H1 (cell line): ENCODE data around the gene RGS6. TPM values are rescaled to one million over a fixed set of nuclear protein-coding genes. Genes with fewer than 3 reads are reported as not detected.

Source experiments
- CTCF ChIA-PET: fragments of 300-600 bp; sonication (Branson Sonifier 250); formaldehyde crosslinking; loops from one replicate; lab custom pipeline; 2021; ENCODE audit not compliant: partially characterized antibody; lab: Charles Lee
- POLR2A ChIA-PET: fragments of 300-600 bp; sonication (Branson Sonifier 250); formaldehyde crosslinking; loops from one replicate; lab custom pipeline; 2021; ENCODE audit warnings: inconsistent platforms; ENCODE audit not compliant: partially characterized antibody; lab: Charles Lee
- DNase-seq, 2 experiments: peaks; one replicate each; pipeline versions ENCODE4 v3.0.0 to v3.0.0-alpha.2; 2010 to 2022; ENCODE audit warnings: low spot score in 2 of 2, low read depth in 1 of 2, mixed read lengths in 1 of 2
- FAIRE-seq: peaks from 2 replicates; lab custom pipeline; 2011; peaks lifted over from hg19 to GRCh38; lab: Jason Lieb, UNC
- H2AFZ ChIP-seq: 2 replicates; pipeline ENCODE4 v1.8.1; 2012; ENCODE audit warnings: low read length, inconsistent platforms
- H2AK5ac ChIP-seq: 2 replicates; pipeline ENCODE4 v1.6.1; 2013; ENCODE audit warnings: low read depth, low read length
- H2BK120ac ChIP-seq: replicated peaks from 2 replicates; pipeline ENCODE3; 2013; ENCODE audit warnings: low read depth, low read length, inconsistent platforms
- H2BK12ac ChIP-seq: 2 replicates; pipeline ENCODE4 v1.6.1; 2013; ENCODE audit warnings: low read depth, low read length
- H2BK15ac ChIP-seq: 2 replicates; pipeline ENCODE4 v1.6.1; 2013; ENCODE audit warnings: low read length
- H2BK20ac ChIP-seq: 2 replicates; pipeline ENCODE4 v1.6.1; 2013; ENCODE audit warnings: low read length
- H2BK5ac ChIP-seq: 2 replicates; pipeline ENCODE4 v1.6.1; 2013; ENCODE audit warnings: low read depth, low read length
- H3K14ac ChIP-seq: 2 replicates; pipeline ENCODE4 v1.6.1; 2013; ENCODE audit warnings: inconsistent platforms; ENCODE audit not compliant: insufficient read length
- H3K18ac ChIP-seq: 2 replicates; pipeline ENCODE4 v1.6.1; 2013; ENCODE audit warnings: low read length; ENCODE audit errors: extremely low read depth
- H3K23ac ChIP-seq: 2 replicates; pipeline ENCODE4 v1.6.1; 2013; ENCODE audit warnings: inconsistent platforms; ENCODE audit not compliant: insufficient read length
- H3K23me2 ChIP-seq: 2 replicates; pipeline ENCODE4 v1.6.1; 2013; ENCODE audit warnings: low read depth, low read length
- H3K27ac ChIP-seq: 2 replicates; pipeline ENCODE4 v1.6.1; 2011; ENCODE audit warnings: low read depth, low read length, inconsistent platforms
- H3K27me3 ChIP-seq, 4 experiments: replicated peaks in 1 of 4; 1 replicate in 1 of 4; 2 replicates in 3 of 4; pipeline versions ENCODE4 v1.6.1 to v1.8.1; 2011 to 2013; ENCODE audit warnings: low read length in 3 of 4, mild to moderate bottlenecking in 3 of 4, inconsistent platforms in 2 of 4, mixed read lengths in 2 of 4, moderate library complexity in 1 of 4; ENCODE audit not compliant: control insufficient read depth in 3 of 4, insufficient read depth in 3 of 4; ENCODE audit errors: extremely low read depth in 1 of 4
- H3K36me3 ChIP-seq, 4 experiments: 2 replicates each; pipeline versions ENCODE4 v1.6.1 to v1.8.1; 2011 to 2013; ENCODE audit warnings: mild to moderate bottlenecking in 4 of 4, low read length in 3 of 4, moderate library complexity in 2 of 4, control low read depth in 1 of 4, inconsistent platforms in 1 of 4; ENCODE audit not compliant: insufficient read depth in 4 of 4, control insufficient read depth in 2 of 4
- H3K4ac ChIP-seq: replicated peaks from 2 replicates; pipeline ENCODE3; 2013; ENCODE audit warnings: low read length, low read depth, mixed read lengths, inconsistent platforms; ENCODE audit not compliant: insufficient read length
- H3K4me1 ChIP-seq, 4 experiments: replicated peaks in 1 of 4; 1 replicate in 1 of 4; 2 replicates in 3 of 4; pipeline versions ENCODE4 v1.6.1 to v1.8.1; 2011 to 2013; ENCODE audit warnings: low read length in 3 of 4, inconsistent platforms in 2 of 4, mixed read lengths in 1 of 4; ENCODE audit not compliant: insufficient read depth in 4 of 4, control insufficient read depth in 3 of 4
- H3K4me2 ChIP-seq, 2 experiments: 2 replicates each; pipeline versions ENCODE4 v1.6.1 to v1.8.1; 2011 to 2013; ENCODE audit warnings: low read depth in 2 of 2, low read length in 2 of 2, control low read depth in 1 of 2, inconsistent platforms in 1 of 2, mild to moderate bottlenecking in 1 of 2; ENCODE audit not compliant: insufficient read depth in 1 of 2
- H3K4me3 ChIP-seq, 4 experiments: fragments of 200-600, 300-600 bp in 1 of 4; sonication (generic), shearing (Covaris generic), sonication (Bioruptor Twin) in 1 of 4; 2 replicates each; pipeline versions ENCODE4 v1.5.1 to v1.8.1; 2011 to 2016; ENCODE audit warnings: low read length in 4 of 4, low read depth in 3 of 4, control low read depth in 2 of 4, inconsistent platforms in 2 of 4, mild to moderate bottlenecking in 2 of 4, mixed read lengths in 1 of 4, moderate library complexity in 1 of 4; ENCODE audit not compliant: insufficient read depth in 2 of 4; ENCODE audit errors: extremely low read depth in 1 of 4
- H3K56ac ChIP-seq: replicated peaks from 2 replicates; pipeline ENCODE3; 2013; ENCODE audit warnings: low read depth, mild to moderate bottlenecking, mixed read lengths, low read length, inconsistent platforms; ENCODE audit not compliant: insufficient read length
- H3K79me1 ChIP-seq: 2 replicates; pipeline ENCODE4 v1.6.1; 2013; ENCODE audit warnings: low read depth, low read length, control low read depth
- H3K79me2 ChIP-seq, 2 experiments: 2 replicates each; pipeline versions ENCODE4 v1.6.1 to v1.8.1; 2012 to 2013; ENCODE audit warnings: low read length in 2 of 2, mild to moderate bottlenecking in 2 of 2, inconsistent platforms in 1 of 2; ENCODE audit not compliant: insufficient read depth in 2 of 2, control insufficient read depth in 1 of 2
- H3K9ac ChIP-seq, 4 experiments: replicated peaks in 1 of 4; 1 replicate in 1 of 4; 2 replicates in 3 of 4; pipeline versions ENCODE4 v1.6.1 to v1.8.1; 2011 to 2013; ENCODE audit warnings: low read depth in 3 of 4, low read length in 3 of 4, control low read depth in 2 of 4, mild to moderate bottlenecking in 2 of 4, moderate library complexity in 2 of 4, inconsistent platforms in 1 of 4; ENCODE audit errors: extremely low read depth in 1 of 4
- H3K9me3 ChIP-seq, 2 experiments: 2 replicates each; pipeline versions ENCODE4 v1.6.1 to v1.8.1; 2012 to 2013; ENCODE audit warnings: mild to moderate bottlenecking in 2 of 2, moderate library complexity in 2 of 2, control low read depth in 1 of 2, inconsistent platforms in 1 of 2, low read depth in 1 of 2, low read length in 1 of 2, mixed read lengths in 1 of 2; ENCODE audit not compliant: insufficient read depth in 2 of 2
- H4K20me1 ChIP-seq, 2 experiments: replicated peaks in 1 of 2; 2 replicates each; pipeline versions ENCODE3 to v1.8.1; 2011 to 2013; ENCODE audit warnings: inconsistent platforms in 2 of 2, low read length in 2 of 2, mild to moderate bottlenecking in 1 of 2; ENCODE audit not compliant: insufficient read depth in 2 of 2, control insufficient read depth in 1 of 2
- H4K5ac ChIP-seq: 2 replicates; pipeline ENCODE4 v1.6.1; 2013; ENCODE audit warnings: low read length, low read depth, mixed read lengths, inconsistent platforms; ENCODE audit not compliant: insufficient read length
- H4K8ac ChIP-seq: 2 replicates; pipeline ENCODE4 v1.8.0; 2013; ENCODE audit warnings: mild to moderate bottlenecking, moderate library complexity, low read length, inconsistent platforms; ENCODE audit not compliant: insufficient read depth; ENCODE audit errors: extremely low read depth
- H4K91ac ChIP-seq: replicated peaks from 2 replicates; pipeline ENCODE3; 2013; ENCODE audit warnings: low read length, mixed read lengths, inconsistent platforms; ENCODE audit not compliant: insufficient read length
- CBX8 ChIP-seq: fragments of 300-800, 300-1000 bp; sonication (generic); IDR thresholded peaks from 2 replicates; pipeline ENCODE4 v1.7.1; 2016; ENCODE audit warnings: low read depth, low read length, borderline replicate concordance
- EGR1 ChIP-seq: IDR thresholded peaks from 2 replicates; pipeline ENCODE4 v1.6.1; 2011; ENCODE audit warnings: low read depth, low read length, borderline replicate concordance
- RBBP5 ChIP-seq: IDR thresholded peaks from 2 replicates; pipeline ENCODE4 v1.7.1; 2012; ENCODE audit warnings: low read depth, mild to moderate bottlenecking, inconsistent platforms, low read length, moderate library complexity, borderline replicate concordance
- WGBS, 2 experiments: shearing (Covaris generic) in 1 of 2; methylation state at CpG; one replicate each; pipeline versions ENCODE4 v1.1.6 to v1.1.7; 2013 to 2015; ENCODE audit warnings: low lambda C conversion rate in 2 of 2, mixed read lengths in 2 of 2, inconsistent platforms in 1 of 2, low coverage in 1 of 2, missing lambda C conversion rate in 1 of 2; ENCODE audit not compliant: insufficient replicate concordance in 2 of 2, insufficient coverage in 1 of 2, insufficient read length in 1 of 2; ENCODE audit errors: extremely low coverage in 1 of 2, missing lambda C conversion rate in 1 of 2; 5-methylcytosine and 5-hydroxymethylcytosine counted together
- polyA plus RNA-seq, 7 experiments: library from polyadenylated mRNA; depleted of rRNA in 3 of 7; stranded (reverse) in 5 of 7; unstranded in 2 of 7; fragments of >200 nt in 5 of 7; fragments of 200-250 nt in 2 of 7; gene quantifications; 1 replicate in 5 of 7; 2 replicates in 1 of 7; 4 replicates in 1 of 7; pipeline versions ENCODE4 v1.2.1 to v1.2.3, GENCODE V29; 2011 to 2013; ENCODE audit warnings: missing spikeins in 2 of 7, mixed read lengths in 2 of 7
- total RNA-seq: library from RNA; stranded (reverse); fragmentation: NEBNext Ultra II Directional; extraction: Animal tissue kit (Norgen Biotek cat#: 25700); gene quantifications from 2 replicates; pipeline ENCODE4 v1.2.1, GENCODE V29; 2021
- TF ChIP-seq, protein P1 (sequence below): IDR thresholded peaks from 2 replicates; pipeline ENCODE4 v1.6.1; 2012; ENCODE audit warnings: low read length, inconsistent platforms

The RGS6 gene
- total and polyA plus RNA-seq, 2 of the 8 experiments (the other 6 are each of a cell fraction or from before 2014, with no cell fraction given) = 0.26 to 1.1 TPM

DNA sequence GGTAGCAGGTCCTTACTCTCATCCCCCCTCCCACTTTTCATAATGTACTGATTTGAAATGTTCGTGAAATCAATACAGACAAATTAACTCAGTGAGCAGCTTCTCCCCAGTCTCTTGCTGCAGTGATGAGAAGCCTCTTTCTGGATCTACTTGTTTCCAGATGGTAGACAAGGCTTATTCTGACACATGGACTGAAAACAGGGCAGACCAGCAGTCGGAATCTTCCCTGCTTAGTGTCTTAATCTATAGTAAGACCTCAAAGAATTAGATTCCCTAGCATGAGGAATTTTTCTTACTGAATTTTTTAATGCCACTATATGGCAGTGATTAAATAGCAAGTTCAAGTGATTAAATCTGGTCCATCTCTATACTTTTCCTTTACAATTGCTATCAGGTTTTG, 120.1 kb downstream of the RGS6 start:
- Histone ChIP-seq H4K8ac (no peak overlapping the region), H4K5ac (no peak overlapping the region), H2AK5ac (no peak overlapping the region), H2BK15ac (no peak overlapping the region), H3K23ac (no peak overlapping the region), H4K20me1 (no peaks in the 10 kb centered on the region), H3K9me3 (no peaks in the 10 kb centered on the region), H3K4me2 (no peak overlapping the region), H2BK120ac (no peak overlapping the region), H2BK12ac (no peak overlapping the region), H3K79me2 (no peaks in the 10 kb centered on the region), H3K9ac (no peak overlapping the region), H3K4me1 (peaks cover 0 to 3% (median 0%) of the 10 kb centered on the region in 4 experiments; a peak in 1 of 7 replicates), H3K4ac (no peak overlapping the region), H3K18ac (no peak overlapping the region), H3K27ac (no peak overlapping the region), H3K27me3 (no peaks in the 10 kb centered on the region), H3K79me1 (no peaks in the 10 kb centered on the region), H3K36me3 (no peaks in the 10 kb centered on the region), H4K91ac (no peak overlapping the region), H2BK20ac (no peak overlapping the region), H3K4me3 (no peak overlapping the region), H2BK5ac (no peak overlapping the region), H2AFZ (no peak overlapping the region), H3K14ac (no peak overlapping the region), H3K23me2 (no peaks in the 10 kb centered on the region), H3K56ac (no peak overlapping the region)
- no peak for DNase-seq
- no peak for FAIRE-seq
- ChIA-PET POLR2A (no interaction called here), CTCF (no interaction called here)
- 94% methylated on average over 2 of the region's 2 CpGs; no CpG with 5 or more reads in 1 of the 2 experiments for WGBS, 2 experiments
- TF ChIP-seq, protein P1, sequence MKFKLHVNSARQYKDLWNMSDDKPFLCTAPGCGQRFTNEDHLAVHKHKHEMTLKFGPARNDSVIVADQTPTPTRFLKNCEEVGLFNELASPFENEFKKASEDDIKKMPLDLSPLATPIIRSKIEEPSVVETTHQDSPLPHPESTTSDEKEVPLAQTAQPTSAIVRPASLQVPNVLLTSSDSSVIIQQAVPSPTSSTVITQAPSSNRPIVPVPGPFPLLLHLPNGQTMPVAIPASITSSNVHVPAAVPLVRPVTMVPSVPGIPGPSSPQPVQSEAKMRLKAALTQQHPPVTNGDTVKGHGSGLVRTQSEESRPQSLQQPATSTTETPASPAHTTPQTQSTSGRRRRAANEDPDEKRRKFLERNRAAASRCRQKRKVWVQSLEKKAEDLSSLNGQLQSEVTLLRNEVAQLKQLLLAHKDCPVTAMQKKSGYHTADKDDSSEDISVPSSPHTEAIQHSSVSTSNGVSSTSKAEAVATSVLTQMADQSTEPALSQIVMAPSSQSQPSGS = no peak
- TF ChIP-seq RBBP5 (no peak), CBX8 (no peak), EGR1 (no peak)
